GM18519 (cell line): Measurements from ENCODE around the gene LBHD1.
A peak's percentile ranks its signal among the peaks of the same experiment; 100 is the strongest.
"Not testable (repeated sequence)": the region's sequence is repeated elsewhere in the genome, so short reads cannot be mapped to it uniquely, and the experiment has no call there.

ENCODE experiments used
- ATAC-seq: cut with Tn5 transposase; IDR thresholded peaks from one replicate; pipeline ENCODE4 v1.9.1; 2021; ENCODE audit warnings: mild to moderate bottlenecking, moderate library complexity; ENCODE audit not compliant: unreplicated experiment, low FRiP score

LBHD1 gene

GRCh38 chr11:62671608-62672389, at the start of gene LBHD1, which contains the start of gene UQCC3:
Gene LBHD1 (minus strand): TSS chr11:62672267. CDS start chr11:62670031, 2,236 bp downstream.
Gene UQCC3 (plus strand): TSS chr11:62671673. CDS start chr11:62671746, 73 bp downstream.
- ATAC-seq: no peak

- no peak for ATAC-seq
Measured at GRCh38 chr11:62719302-62719978, 47.4 kb upstream of the LBHD1 start.

GRCh38 chr11:62716816-62717215, 44.7 kb upstream of the LBHD1 start:
- no peak for ATAC-seq

GRCh38 chr11:62716206-62716605, 44.1 kb upstream of the LBHD1 start:
- no peak for ATAC-seq

- no peak for ATAC-seq
Measured at GRCh38 chr11:62715150-62716130, 43.4 kb upstream of the LBHD1 start.

- no peak for ATAC-seq
Measured at GRCh38 chr11:62713343-62713742, 41.3 kb upstream of the LBHD1 start.

GRCh38 chr11:62712861-62713260, 40.8 kb upstream of the LBHD1 start:
- no peak for ATAC-seq

- ATAC-seq: no peak
Measured at GRCh38 chr11:62712276-62712812, 40.3 kb upstream of the LBHD1 start.

GRCh38 chr11:62710001-62710345, 37.9 kb upstream of the LBHD1 start:
- ATAC-seq: no peak

- ATAC-seq: peak; percentile 40
Measured at GRCh38 chr11:62709247-62710000, 37.4 kb upstream of the LBHD1 start.

- ATAC-seq: no peak
Measured at GRCh38 chr11:62708793-62709192, 36.7 kb upstream of the LBHD1 start.

- no peak for ATAC-seq
Measured at GRCh38 chr11:62708392-62708791, 36.3 kb upstream of the LBHD1 start.

- ATAC-seq: no peak
Measured at GRCh38 chr11:62707277-62707861, 35.3 kb upstream of the LBHD1 start, which contains the start of the genes BSCL2 and GNG3. Gene BSCL2 (minus strand): TSS chr11:62707424. CDS start chr11:62707195, 229 bp downstream. Gene GNG3 (plus strand): TSS chr11:62707676. CDS start chr11:62708296, 620 bp downstream.

- ATAC-seq: no peak
Measured at GRCh38 chr11:62706850-62707247, 34.8 kb upstream of the LBHD1 start.

GRCh38 chr11:62705880-62706849, 34.1 kb upstream of the LBHD1 start:
- peak; percentile 37 for ATAC-seq

- ATAC-seq: no peak
Measured at GRCh38 chr11:62705413-62705812, 33.3 kb upstream of the LBHD1 start.

- ATAC-seq: not testable (repeated sequence)
Measured at GRCh38 chr11:62703921-62704320, 31.9 kb upstream of the LBHD1 start.

GRCh38 chr11:62702246-62702645, 30.2 kb upstream of the LBHD1 start:
- ATAC-seq: no peak
